ENCODE results near the gene ELOVL5. TPM values are rescaled to one million over a fixed set of nuclear protein-coding genes. Genes with fewer than 3 reads are reported as not detected.
"Not testable (repeated sequence)": the region's sequence is repeated elsewhere in the genome, so short reads cannot be mapped to it uniquely, and the experiment has no call there.

The ELOVL5 gene
- total RNA-seq, 2 experiments from 2014 or later = 88.3 to 92.7 TPM

GRCh38 chr6:53391170-53391569 lies 42.4 kb upstream of the ELOVL5 start:
- CTCF ChIA-PET = no interaction called here
- DNase-seq (no peak), ATAC-seq (no peak)
- Mint-ChIP-seq H3K4me1 (ENCODE audit: low read depth) (no peaks in the 10 kb centered on the region), H3K9me3 (peaks cover 2% of the 10 kb centered on the region), H3K4me3 (no peak overlapping the region), H3K27ac (no peak overlapping the region), H3K27me3 (no peaks in the 10 kb centered on the region), H3K36me3 (ENCODE audit: low read depth) (no peaks in the 10 kb centered on the region)
- intact Hi-C loops (cut with micrococcal nuclease) = no loop called here
- POLR2A ChIA-PET = no interaction called here
- no peak for TF ChIP-seq CTCF (IDR thresholded peaks at IDR 0.05)

GRCh38 chr6:53390010-53390409 lies 41.3 kb upstream of the ELOVL5 start:
- Mint-ChIP-seq H3K36me3 (ENCODE audit: low read depth) (no peaks in the 10 kb centered on the region), H3K27ac (no peak overlapping the region), H3K9me3 (peaks cover 2% of the 10 kb centered on the region), H3K4me3 (no peak overlapping the region), H3K4me1 (ENCODE audit: low read depth) (no peaks in the 10 kb centered on the region), H3K27me3 (no peaks in the 10 kb centered on the region)
- intact Hi-C loops (cut with micrococcal nuclease) = no loop called here
- ChIA-PET CTCF (no interaction called here), POLR2A (no interaction called here)
- DNase-seq (no peak), ATAC-seq (no peak)
- no peak for TF ChIP-seq CTCF (IDR thresholded peaks at IDR 0.05)

GRCh38 chr6:53388615-53389014 lies 39.9 kb upstream of the ELOVL5 start:
- H3K4me3 Mint-ChIP-seq; CTCF ChIA-PET; intact Hi-C loops (cut with micrococcal nuclease); POLR2A ChIA-PET; H3K27ac Mint-ChIP-seq; H3K4me1 Mint-ChIP-seq (ENCODE audit: low read depth); H3K27me3 Mint-ChIP-seq; ATAC-seq; DNase-seq; H3K9me3 Mint-ChIP-seq; H3K36me3 Mint-ChIP-seq (ENCODE audit: low read depth): not testable (repeated sequence)

GRCh38 chr6:53382421-53382820 lies 33.7 kb upstream of the ELOVL5 start:
- no peaks in the 10 kb centered on the region for H3K36me3 Mint-ChIP-seq (ENCODE audit: low read depth)
- H3K27me3 Mint-ChIP-seq = no peaks in the 10 kb centered on the region
- H3K4me1 Mint-ChIP-seq (ENCODE audit: low read depth) = no peaks in the 10 kb centered on the region
- H3K4me3 Mint-ChIP-seq = no peak overlapping the region
- ATAC-seq (no peak), DNase-seq (no peak)
- intact Hi-C loops (cut with micrococcal nuclease) = no loop called here
- ChIA-PET POLR2A (no interaction called here), CTCF (no interaction called here)
- TF ChIP-seq CTCF (IDR thresholded peaks at IDR 0.05) = no peak
- H3K27ac Mint-ChIP-seq = no peak overlapping the region
- no peaks in the 10 kb centered on the region for H3K9me3 Mint-ChIP-seq

DNA sequence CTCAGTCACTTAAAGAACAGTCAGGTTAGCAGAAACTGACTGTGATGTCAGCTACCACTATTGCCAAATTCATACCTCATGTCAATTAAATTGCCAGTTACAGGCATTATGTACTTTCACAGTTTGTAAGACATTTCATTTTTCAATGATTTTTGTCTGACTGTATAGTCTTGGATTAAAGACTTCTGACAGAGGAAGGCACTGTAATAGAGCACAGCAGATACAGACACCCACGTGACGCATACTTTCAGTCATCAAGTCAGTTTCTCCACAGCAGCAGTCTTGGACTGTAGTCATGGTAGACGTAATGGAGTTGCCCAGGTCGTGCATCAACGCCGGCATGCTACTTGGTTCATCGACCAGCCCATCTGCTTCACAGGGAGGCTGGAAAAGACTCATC lies 29.5 kb upstream of the ELOVL5 start:
- intact Hi-C loops (cut with micrococcal nuclease) = no loop called here
- ATAC-seq = no peak
- H3K4me1 Mint-ChIP-seq (ENCODE audit: low read depth) = no peaks in the 10 kb centered on the region

More for the DNA sequence above, 29.5 kb upstream of the ELOVL5 start:
- DNase-seq = no peak
- Mint-ChIP-seq H3K36me3 (ENCODE audit: low read depth) (no peaks in the 10 kb centered on the region), H3K9me3 (no peaks in the 10 kb centered on the region), H3K27me3 (no peaks in the 10 kb centered on the region), H3K4me3 (no peak overlapping the region), H3K27ac (no peak overlapping the region)
- CTCF ChIA-PET = no interaction called here
- POLR2A ChIA-PET = no interaction called here
- no peak for TF ChIP-seq CTCF (IDR thresholded peaks at IDR 0.05)
